ENCODE measurements around the gene P4HB.

- TF ChIP-seq CTCF (IDR thresholded peaks at IDR 0.05) (no peak), POLR2A (IDR thresholded peaks at IDR 0.05) (peak; percentile 27 to 50)
Measured at GRCh38 chr17:81867170-81867990, 7.0 kb upstream of the P4HB start.
